H1 (cell line): ENCODE results near the gene SMTNL2. TPM values are rescaled to one million over a fixed set of nuclear protein-coding genes. Genes with fewer than 3 reads are reported as not detected.

Experiments
- FOSL1 ChIP-seq: IDR thresholded peaks from 2 replicates; pipeline ENCODE4 v1.6.1; 2011; ENCODE audit warnings: mild to moderate bottlenecking, low read depth, low read length, moderate library complexity; ENCODE audit not compliant: insufficient read depth
- KDM1A ChIP-seq: fragments of 200-600, 300-600 bp; sonication (generic); IDR thresholded peaks from 2 replicates; pipeline ENCODE4 v1.7.1; 2016; ENCODE audit warnings: mild to moderate bottlenecking, low read length, borderline replicate concordance
- NANOG ChIP-seq: IDR thresholded peaks from 2 replicates; pipeline ENCODE4 v1.6.1; 2011; ENCODE audit warnings: low read length, low read depth, mild to moderate bottlenecking, inconsistent platforms; ENCODE audit not compliant: insufficient read depth, poor library complexity, severe bottlenecking
- RAD21 ChIP-seq, 2 experiments: IDR thresholded peaks in 1 of 2; conservative IDR thresholded peaks in 1 of 2; 2 replicates each; pipeline ENCODE4 v1.6.1; 2011; ENCODE audit warnings: low read depth in 2 of 2, low read length in 2 of 2, improper control_type of control experiment in 1 of 2, inconsistent platforms in 1 of 2, mild to moderate bottlenecking in 1 of 2, moderate library complexity in 1 of 2
- SRF ChIP-seq: IDR thresholded peaks from 2 replicates; pipeline ENCODE4 v1.6.1; 2011; ENCODE audit warnings: mild to moderate bottlenecking, low read depth, low read length, moderate library complexity
- TCF12 ChIP-seq: IDR thresholded peaks from 2 replicates; pipeline ENCODE4 v1.6.1; 2011; ENCODE audit warnings: low read depth, mild to moderate bottlenecking, low read length
- polyA plus RNA-seq, 7 experiments: library from polyadenylated mRNA; depleted of rRNA in 3 of 7; stranded (reverse) in 5 of 7; unstranded in 2 of 7; fragments of >200 nt in 5 of 7; fragments of 200-250 nt in 2 of 7; gene quantifications; 1 replicate in 5 of 7; 2 replicates in 1 of 7; 4 replicates in 1 of 7; pipeline versions ENCODE4 v1.2.1 to v1.2.3, GENCODE V29; 2011 to 2013; ENCODE audit warnings: missing spikeins in 2 of 7, mixed read lengths in 2 of 7
- total RNA-seq: library from RNA; stranded (reverse); fragmentation: NEBNext Ultra II Directional; extraction: Animal tissue kit (Norgen Biotek cat#: 25700); gene quantifications from 2 replicates; pipeline ENCODE4 v1.2.1, GENCODE V29; 2021
- TF ChIP-seq, protein P1 (sequence below), 3 experiments: IDR thresholded peaks; 1 replicate in 2 of 3; 2 replicates in 1 of 3; pipeline versions ENCODE4 v1.5.1 to v1.6.1; 2011; ENCODE audit warnings: low read length in 3 of 3, mild to moderate bottlenecking in 3 of 3, inconsistent platforms in 2 of 3, low read depth in 1 of 3, moderate library complexity in 1 of 3; ENCODE audit not compliant: insufficient read depth in 1 of 3; ENCODE audit errors: control extremely low read depth in 1 of 3

The SMTNL2 gene
- total and polyA plus RNA-seq, 2 of the 8 experiments (the other 6 are each of a cell fraction or from before 2014, with no cell fraction given): 3.6 to 4.5 TPM

DNA sequence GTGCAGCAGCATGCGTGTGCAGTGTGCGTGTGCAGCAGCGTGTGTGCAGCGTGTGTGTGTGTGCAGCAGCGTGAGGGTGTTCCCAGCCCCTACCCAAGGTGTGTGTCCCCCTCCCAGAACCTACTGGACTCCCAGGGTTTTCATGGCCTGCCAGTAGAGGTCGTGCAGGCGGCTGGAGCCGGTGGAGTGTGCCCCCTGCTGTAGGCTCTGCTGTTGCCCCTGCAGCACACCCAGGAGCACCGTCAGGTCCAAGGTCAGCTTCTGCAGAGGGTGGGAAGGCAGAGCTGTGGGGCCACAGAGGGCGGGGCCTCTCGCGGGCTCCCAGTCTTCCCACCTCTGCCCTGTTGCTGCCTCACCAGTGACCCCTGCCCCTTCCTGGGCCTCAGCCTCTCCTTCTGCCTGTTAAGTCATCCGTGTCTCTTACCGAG is 44.1 kb upstream of the SMTNL2 start (continued):
- TF ChIP-seq RAD21 (IDR thresholded peaks at IDR 0.05 in 1 of 2, conservative IDR thresholded peaks at IDR 0.05 in 1 of 2; ENCODE audit: low read depth in 2 of 2, low read length in 2 of 2) (peak; percentile 28 to 50), TCF12 (no peak), SRF (no peak), FOSL1 (no peak), KDM1A (no peak), NANOG (no peak)
- TF ChIP-seq, protein P1, sequence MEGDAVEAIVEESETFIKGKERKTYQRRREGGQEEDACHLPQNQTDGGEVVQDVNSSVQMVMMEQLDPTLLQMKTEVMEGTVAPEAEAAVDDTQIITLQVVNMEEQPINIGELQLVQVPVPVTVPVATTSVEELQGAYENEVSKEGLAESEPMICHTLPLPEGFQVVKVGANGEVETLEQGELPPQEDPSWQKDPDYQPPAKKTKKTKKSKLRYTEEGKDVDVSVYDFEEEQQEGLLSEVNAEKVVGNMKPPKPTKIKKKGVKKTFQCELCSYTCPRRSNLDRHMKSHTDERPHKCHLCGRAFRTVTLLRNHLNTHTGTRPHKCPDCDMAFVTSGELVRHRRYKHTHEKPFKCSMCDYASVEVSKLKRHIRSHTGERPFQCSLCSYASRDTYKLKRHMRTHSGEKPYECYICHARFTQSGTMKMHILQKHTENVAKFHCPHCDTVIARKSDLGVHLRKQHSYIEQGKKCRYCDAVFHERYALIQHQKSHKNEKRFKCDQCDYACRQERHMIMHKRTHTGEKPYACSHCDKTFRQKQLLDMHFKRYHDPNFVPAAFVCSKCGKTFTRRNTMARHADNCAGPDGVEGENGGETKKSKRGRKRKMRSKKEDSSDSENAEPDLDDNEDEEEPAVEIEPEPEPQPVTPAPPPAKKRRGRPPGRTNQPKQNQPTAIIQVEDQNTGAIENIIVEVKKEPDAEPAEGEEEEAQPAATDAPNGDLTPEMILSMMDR (IDR thresholded peaks at IDR 0.05; ENCODE audit: control extremely low read depth in 1 of 3, insufficient read depth in 1 of 3, low read depth in 1 of 3, low read length in 3 of 3): peak; percentile 46 to 96 (median 56)
